ENCODE results near the gene UPP2. TPM values are rescaled to one million over a fixed set of nuclear protein-coding genes. Genes with fewer than 3 reads are reported as not detected.

Gene UPP2
- total and polyA plus RNA-seq, 2 of the 13 experiments (the other 11 are each of a cell fraction or from before 2014, with no cell fraction given): 0.07 to 0.28 TPM

GRCh38 chr2:158140201-158140600 is 38.5 kb downstream of the UPP2 start (continued):
- TF ChIP-seq ZNF784 (CRISPR knock-in tag; IDR thresholded peaks at IDR 0.05; ENCODE audit: borderline replicate concordance): no peak

- H3K9ac ChIP-seq (ENCODE audit: insufficient read depth, low read depth, low read length): no peak overlapping the region
- no peak for DNase-seq (ENCODE audit: low spot score)
- intact Hi-C loops (cut with micrococcal nuclease; ENCODE audit: unreplicated experiment): no loop called here
- no peaks in the 10 kb centered on the region for H3K79me2 ChIP-seq (ENCODE audit: insufficient read depth, low read length)
- peaks cover 22% of the 10 kb centered on the region for H3K4me1 ChIP-seq (ENCODE audit: insufficient read depth, low read length)
- H4K20me1 ChIP-seq (ENCODE audit: insufficient read depth, low read length): no peaks in the 10 kb centered on the region
- H2AFZ ChIP-seq (ENCODE audit: low read length): no peak overlapping the region
- H3K4me3 ChIP-seq (replicated peaks in 1 of 3; ENCODE audit: insufficient read depth in 1 of 3, low read depth in 2 of 3, low read length in 3 of 3): no peak overlapping the region
- POLR2A ChIA-PET: interaction anchor here (1.3 to 2.5 kb wide), 2 partner anchors 10 to 14 kb away, joined by 3 to 14 read pairs; no protein-coding TSS in a partner anchor
- no peak for ATAC-seq
- CTCF ChIA-PET (ENCODE audit: low intra/inter-chr PET ratio, low total read pairs): no interaction called here
- in situ Hi-C loops (cut with HindIII; ENCODE audit: extremely low pct_ligation_motif_present, low pct_unique_long_range_greater_than_20kb): no loop called here
- H3K27me3 ChIP-seq (ENCODE audit: control insufficient read depth in 1 of 2, insufficient read depth in 2 of 2, low read length in 2 of 2): no peaks in the 10 kb centered on the region
- no peak overlapping the region for H3K27ac ChIP-seq (ENCODE audit: extremely low read length, insufficient read depth, low read length)
- no peak for FAIRE-seq
- H3K36me3 ChIP-seq (replicated peaks in 1 of 2; ENCODE audit: control insufficient read depth in 1 of 2, insufficient read depth in 2 of 2, low read length in 2 of 2): no peaks in the 10 kb centered on the region
- 84% methylated on average over 3 of the region's 3 CpGs for WGBS (ENCODE audit: low lambda C conversion rate)
- BruUV-seq (replicated peaks): no TSS peak
- TF ChIP-seq DPF2 (CRISPR knock-in tag; IDR thresholded peaks at IDR 0.05; ENCODE audit: borderline replicate concordance, low read depth): no peak
- H3K4me2 ChIP-seq (ENCODE audit: low read depth, low read length): no peak overlapping the region
- H3K9me3 ChIP-seq (ENCODE audit: low read length): no peaks in the 10 kb centered on the region; the same call in 1 of the 2 replicates
Measured at GRCh38 chr2:158142165-158142564, 40.5 kb downstream of the UPP2 start.

- intact Hi-C loops (cut with micrococcal nuclease; ENCODE audit: unreplicated experiment): no loop called here
- no peaks in the 10 kb centered on the region; the same call in 1 of the 2 replicates for H3K9me3 ChIP-seq (ENCODE audit: low read length)
- ChIA-PET POLR2A (interaction anchor here (2.7 kb wide), 1 partner anchor 11 kb away, joined by 19 read pairs; no protein-coding TSS in a partner anchor), CTCF (ENCODE audit: low intra/inter-chr PET ratio, low total read pairs) (no interaction called here)
- no peak for FAIRE-seq
- no peaks in the 10 kb centered on the region for H3K36me3 ChIP-seq (replicated peaks in 1 of 2; ENCODE audit: control insufficient read depth in 1 of 2, insufficient read depth in 2 of 2, low read length in 2 of 2)
- H3K27me3 ChIP-seq (ENCODE audit: control insufficient read depth in 1 of 2, insufficient read depth in 2 of 2, low read length in 2 of 2): no peaks in the 10 kb centered on the region
- TF ChIP-seq CEBPB (IDR thresholded peaks at IDR 0.05; ENCODE audit: borderline replicate concordance, low read depth, low read length) (peak; percentile 46; the same call in 1 of the 2 replicates), ZNF3 (CRISPR knock-in tag; IDR thresholded peaks at IDR 0.05) (0 out of 2 replicates have a peak, but pooled peaks have one; percentile 24), HMGXB3 (CRISPR knock-in tag; IDR thresholded peaks at IDR 0.05; ENCODE audit: borderline replicate concordance) (no peak), FOSL2 (CRISPR knock-in tag; IDR thresholded peaks at IDR 0.05) (peak; percentile 22; the same call in 1 of the 2 replicates), RFX5 (IDR thresholded peaks at IDR 0.05; ENCODE audit: low read depth, low read length) (no peak)
- H3K27ac ChIP-seq (ENCODE audit: extremely low read length, insufficient read depth, low read length): no peak overlapping the region
- no peak overlapping the region for H3K4me2 ChIP-seq (ENCODE audit: low read depth, low read length)
- H3K79me2 ChIP-seq (ENCODE audit: insufficient read depth, low read length): no peaks in the 10 kb centered on the region
- in situ Hi-C loops (cut with HindIII; ENCODE audit: extremely low pct_ligation_motif_present, low pct_unique_long_range_greater_than_20kb): no loop called here
- no peak overlapping the region for H3K9ac ChIP-seq (ENCODE audit: insufficient read depth, low read depth, low read length)
- H3K4me3 ChIP-seq (replicated peaks in 1 of 3; ENCODE audit: insufficient read depth in 1 of 3, low read depth in 2 of 3, low read length in 3 of 3): no peak overlapping the region
- H4K20me1 ChIP-seq (ENCODE audit: insufficient read depth, low read length): no peaks in the 10 kb centered on the region
- no peak overlapping the region for H2AFZ ChIP-seq (ENCODE audit: low read length)
- WGBS (ENCODE audit: low lambda C conversion rate): 89% methylated on average over 6 of the region's 6 CpGs
- no peak for ATAC-seq
- DNase-seq (ENCODE audit: low spot score): no peak
- H3K4me1 ChIP-seq (ENCODE audit: insufficient read depth, low read length): peaks cover 22% of the 10 kb centered on the region
- BruUV-seq (replicated peaks): no TSS peak
Measured at GRCh38 chr2:158142568-158143332, 41.1 kb downstream of the UPP2 start.
